Sigmoid colon (tissue), 7 donors: Measurements from ENCODE around the gene SPG7. TPM values are rescaled to one million over a fixed set of nuclear protein-coding genes. Genes with fewer than 3 reads are reported as not detected.
"Not testable (repeated sequence)": the region's sequence is repeated elsewhere in the genome, so short reads cannot be mapped to it uniquely, and the experiment has no call there.

Experiments used
- DNase-seq: peaks from one replicate; pipeline ENCODE4 v3.0.0-alpha.2; 2019
- H3K27ac ChIP-seq, 4 donors: fragments of 200-600 bp; sonication (generic); one replicate each; pipeline ENCODE4 v1.5.1; 2016 to 2019; ENCODE audit warnings: mild to moderate bottlenecking in 1 of 4
- H3K27me3 ChIP-seq, 3 donors: fragments of 200-600 bp; sonication (generic); one replicate each; pipeline ENCODE4 v1.5.1; 2019; ENCODE audit warnings: mild to moderate bottlenecking in 1 of 3
- H3K36me3 ChIP-seq, 4 donors: fragments of 200-600 bp; sonication (generic); one replicate each; pipeline ENCODE4 v1.5.1; 2016 to 2019
- H3K4me1 ChIP-seq, 4 donors: fragments of 200-600 bp; sonication (generic); one replicate each; pipeline ENCODE4 v1.5.1; 2017 to 2019
- H3K4me3 ChIP-seq, 4 donors: fragments of 200-600 bp; sonication (generic); one replicate each; pipeline ENCODE4 v1.5.1; 2017 to 2019; ENCODE audit warnings: mild to moderate bottlenecking in 2 of 4, moderate library complexity in 1 of 4
- H3K9me3 ChIP-seq, 4 donors: fragments of 200-600 bp in 3 of 4; sonication (generic) in 3 of 4; one replicate each; pipeline versions ENCODE4 v1.5.1 to v1.6.1; 2013 to 2019
- CTCF ChIP-seq, 4 experiments: fragments of 450-650 bp in 3 of 4; fragments of 200-600 bp in 1 of 4; IDR thresholded peaks; one replicate each; pipeline ENCODE4 v1.5.1; 2016 to 2019; ENCODE audit warnings: antibody characterized with exemption in 4 of 4, mild to moderate bottlenecking in 3 of 4, moderate library complexity in 2 of 4
- EP300 ChIP-seq, 4 donors: sonication (generic); formaldehyde crosslinking; IDR thresholded peaks; one replicate each; pipeline ENCODE4 v1.6.1; 2017; ENCODE audit warnings: antibody characterized with exemption in 4 of 4
- POLR2A ChIP-seq, 2 donors: fragments of 450-650 bp; IDR thresholded peaks; one replicate each; pipeline ENCODE4 v1.6.1; 2016; ENCODE audit warnings: antibody characterized with exemption in 2 of 2, mild to moderate bottlenecking in 2 of 2, moderate library complexity in 2 of 2
- POLR2AphosphoS5 ChIP-seq, 4 donors: sonication (generic); formaldehyde crosslinking; IDR thresholded peaks; one replicate each; pipeline ENCODE4 v1.6.1; 2017; ENCODE audit warnings: antibody characterized with exemption in 4 of 4
- WGBS, 2 donors: extraction: QIAGEN DNeasy Blood & Tissue Kit; methylation state at CpG; one replicate each; pipeline ENCODE4 v1.1.7; 2013; 5-methylcytosine and 5-hydroxymethylcytosine counted together
- intact Hi-C: fragments of 100-400 bp; cut with DNase I; formaldehyde crosslinking; loops from one replicate; pipeline ENCODE4 v1.15.1; 2023
- polyA plus RNA-seq, 3 donors: library from polyadenylated mRNA; stranded (reverse); fragments of 200-250 nt; gene quantifications; one replicate each; pipeline ENCODE4 v1.2.3, GENCODE V29; 2013
- total RNA-seq, 4 donors: library from RNA; depleted of rRNA; stranded (reverse); fragments of >200 nt; gene quantifications; one replicate each; pipeline ENCODE4 v1.1.0, GENCODE V29; 2016
- donor health status: healthy with polysubstance abuse.
- donor health status: Bipolar disorder and iron deficiency.
- donor health status: healthy.

The SPG7 gene
- total RNA-seq (100 to 1,000 TPM in 2 of 4 donors, 10 to 100 TPM in 2; 69.4 to 211 (median 113) TPM), polyA plus RNA-seq (100 to 1,000 TPM in 1 of 3 donors, 10 to 100 TPM in 2; 27.7 to 110 (median 33.6) TPM)

- intact Hi-C loops = loop anchor here (1.0 to 5.0 kb wide), 4 partner anchors 17 to 261 kb away; no protein-coding TSS in a partner anchor
- H3K9me3 ChIP-seq = no peaks in the 10 kb centered on the region
- no peak for TF ChIP-seq EP300 (IDR thresholded peaks at IDR 0.05)
- peak; percentile 90 to 96 (median 94) for TF ChIP-seq POLR2AphosphoS5 (IDR thresholded peaks at IDR 0.05)
- TF ChIP-seq POLR2A (IDR thresholded peaks at IDR 0.05) = peak; percentile 46 to 58
- H3K36me3 ChIP-seq = peaks cover 10 to 30% (median 17%) of the 10 kb centered on the region in 4 donors
- WGBS, 2 donors = 0% methylated on average over 90 of the region's 90 CpGs
- peaks cover 0 to 38% (median 32%) of the 10 kb centered on the region in 4 donors for H3K4me1 ChIP-seq
- no peaks in the 10 kb centered on the region for H3K27me3 ChIP-seq
- H3K27ac ChIP-seq = peak within 1 kb of the TSS; percentile 89 to 96 (median 93)
- peak within 1 kb of the TSS; percentile 68 to 90 (median 74) for H3K4me3 ChIP-seq
- DNase-seq = peak; percentile 90
These were observed at the start of gene SPG7 for GRCh38 chr16:89507834-89508590. TSS of gene SPG7 (plus strand) at chr16:89508403. CDS start at chr16:89508418, 15 bp downstream.

GRCh38 chr16:89458551-89458950, 49.7 kb upstream of the SPG7 start:
- H3K27me3 ChIP-seq = no peaks in the 10 kb centered on the region
- intact Hi-C loops = loop anchor here (5.0 kb wide), 1 partner anchor 36 kb away; no protein-coding TSS in a partner anchor
- no peak overlapping the region for H3K4me3 ChIP-seq
- no peaks in the 10 kb centered on the region for H3K36me3 ChIP-seq
- DNase-seq = no peak
- peaks cover 0 to 38% (median 16%) of the 10 kb centered on the region in 4 donors for H3K4me1 ChIP-seq
- WGBS, 2 donors = 90 to 96% methylated on average over 7 of the region's 7 CpGs
- no peaks in the 10 kb centered on the region for H3K9me3 ChIP-seq
- no peak overlapping the region for H3K27ac ChIP-seq
- no peak for TF ChIP-seq CTCF (IDR thresholded peaks at IDR 0.05)
- TF ChIP-seq POLR2AphosphoS5 (IDR thresholded peaks at IDR 0.05) = no peak
- TF ChIP-seq EP300 (IDR thresholded peaks at IDR 0.05) = no peak
- TF ChIP-seq POLR2A (IDR thresholded peaks at IDR 0.05) = no peak

GRCh38 chr16:89458967-89459366, 49.2 kb upstream of the SPG7 start:
- Histone ChIP-seq H3K4me3 (no peak overlapping the region), H3K27me3 (no peaks in the 10 kb centered on the region), H3K9me3 (no peaks in the 10 kb centered on the region), H3K36me3 (no peaks in the 10 kb centered on the region), H3K4me1 (peaks cover 0 to 33% (median 12%) of the 10 kb centered on the region in 4 donors), H3K27ac (no peak overlapping the region)
- DNase-seq = no peak
- 85 to 89% methylated on average over 2 of the region's 2 CpGs for WGBS, 2 donors
- no peak for TF ChIP-seq POLR2AphosphoS5 (IDR thresholded peaks at IDR 0.05)
- TF ChIP-seq EP300 (IDR thresholded peaks at IDR 0.05) = no peak
- no peak for TF ChIP-seq POLR2A (IDR thresholded peaks at IDR 0.05)
- TF ChIP-seq CTCF (IDR thresholded peaks at IDR 0.05) = no peak
- intact Hi-C loops = loop anchor here (5.0 kb wide), 1 partner anchor 37 kb away; no protein-coding TSS in a partner anchor

GRCh38 chr16:89460556-89460955, 47.6 kb upstream of the SPG7 start:
- no peak overlapping the region for H3K4me3 ChIP-seq
- peaks cover 0 to 28% (median 10%) of the 10 kb centered on the region in 4 donors for H3K4me1 ChIP-seq
- H3K27me3 ChIP-seq = no peaks in the 10 kb centered on the region
- TF ChIP-seq CTCF (IDR thresholded peaks at IDR 0.05) (no peak), POLR2A (IDR thresholded peaks at IDR 0.05) (no peak), EP300 (IDR thresholded peaks at IDR 0.05) (no peak), POLR2AphosphoS5 (IDR thresholded peaks at IDR 0.05) (no peak)
- WGBS, 2 donors = 92 to 93% methylated on average over 6 of the region's 6 CpGs
- H3K9me3 ChIP-seq = no peaks in the 10 kb centered on the region
- H3K36me3 ChIP-seq = no peaks in the 10 kb centered on the region
- intact Hi-C loops = no loop called here
- no peak for DNase-seq
- H3K27ac ChIP-seq = no peak overlapping the region

- DNase-seq, H3K36me3 ChIP-seq, H3K27ac ChIP-seq, H3K9me3 ChIP-seq, intact Hi-C loops, H3K27me3 ChIP-seq, H3K4me3 ChIP-seq: not testable (repeated sequence)
- WGBS, 2 donors = 94 to 98% methylated on average over 15 of the region's 15 CpGs
- peaks cover 0 to 23% (median 12%) of the 10 kb centered on the region in 4 donors for H3K4me1 ChIP-seq
These were observed 46.3 kb upstream of the SPG7 start for GRCh38 chr16:89461890-89462289.

GRCh38 chr16:89462639-89463038, 45.6 kb upstream of the SPG7 start:
- intact Hi-C loops, H3K27me3 ChIP-seq, H3K9me3 ChIP-seq, H3K36me3 ChIP-seq, H3K4me3 ChIP-seq, H3K27ac ChIP-seq, DNase-seq: not testable (repeated sequence)
- H3K4me1 ChIP-seq = peaks cover 0 to 31% (median 17%) of the 10 kb centered on the region in 4 donors
- WGBS, 2 donors = 95 to 96% methylated on average over 29 to 30 of the region's 30 CpGs

- H3K27ac ChIP-seq, H3K9me3 ChIP-seq, intact Hi-C loops, H3K36me3 ChIP-seq, H3K4me3 ChIP-seq, H3K27me3 ChIP-seq, DNase-seq: not testable (repeated sequence)
- WGBS, 2 donors = 62 to 79% methylated on average over 5 of the region's 5 CpGs
- H3K4me1 ChIP-seq = peaks cover 0 to 37% (median 23%) of the 10 kb centered on the region in 4 donors
These were observed 44.9 kb upstream of the SPG7 start for GRCh38 chr16:89463312-89463711.
